Fibroblast of lung (primary cell): ENCODE results near the gene COL2A1. TPM values are rescaled to one million over a fixed set of nuclear protein-coding genes. Genes with fewer than 3 reads are reported as not detected.

Experiments used
- DNase-seq, 2 donors: peaks; one replicate each; pipeline versions ENCODE4 v3.0.0 to v3.0.0-alpha.2; 2010; ENCODE audit warnings: low read depth in 2 of 2
- H2AFZ ChIP-seq: 2 replicates; pipeline ENCODE4 v1.5.1; 2012; ENCODE audit warnings: low read length, control low read depth, inconsistent platforms
- H3K27ac ChIP-seq: 2 replicates; pipeline ENCODE4 v1.5.1; 2011; ENCODE audit warnings: low read length, control low read depth; ENCODE audit not compliant: insufficient read depth
- H3K27me3 ChIP-seq: 2 replicates; pipeline ENCODE4 v1.5.1; 2011; ENCODE audit warnings: mild to moderate bottlenecking, low read length; ENCODE audit not compliant: control insufficient read depth, insufficient read depth
- H3K36me3 ChIP-seq: 2 replicates; pipeline ENCODE4 v1.5.1; 2011; ENCODE audit warnings: low read length; ENCODE audit not compliant: control insufficient read depth, insufficient read depth
- H3K4me1 ChIP-seq: 2 replicates; pipeline ENCODE4 v1.5.1; 2011; ENCODE audit warnings: low read length; ENCODE audit not compliant: control insufficient read depth, insufficient read depth; ENCODE audit errors: extremely low read depth
- H3K4me2 ChIP-seq: 2 replicates; pipeline ENCODE4 v1.5.1; 2011; ENCODE audit warnings: low read length, control low read depth; ENCODE audit not compliant: insufficient read depth; ENCODE audit errors: extremely low read depth
- H3K4me3 ChIP-seq, 4 experiments: fragments of 200-600 bp in 1 of 4; sonication (generic) in 1 of 4; replicated peaks in 1 of 4; 2 replicates each; pipeline ENCODE4 v1.5.1; 2011 to 2016; ENCODE audit warnings: low read length in 4 of 4, low read depth in 3 of 4, mild to moderate bottlenecking in 3 of 4, control low read depth in 2 of 4, inconsistent platforms in 1 of 4, mixed read lengths in 1 of 4; ENCODE audit not compliant: insufficient read depth in 1 of 4; ENCODE audit errors: control extremely low read depth in 1 of 4
- H3K79me2 ChIP-seq: 2 replicates; pipeline ENCODE4 v1.5.1; 2012; ENCODE audit warnings: mild to moderate bottlenecking, low read length, inconsistent platforms; ENCODE audit not compliant: control insufficient read depth, insufficient read depth
- H3K9ac ChIP-seq: 2 replicates; pipeline ENCODE4 v1.5.1; 2011; ENCODE audit warnings: mild to moderate bottlenecking, low read length, control low read depth; ENCODE audit not compliant: insufficient read depth
- H3K9me3 ChIP-seq: 2 replicates; pipeline ENCODE4 v1.5.1; 2012; ENCODE audit warnings: low read depth, low read length; ENCODE audit not compliant: control insufficient read depth, insufficient read depth
- H4K20me1 ChIP-seq: 2 replicates; pipeline ENCODE4 v1.5.1; 2011; ENCODE audit warnings: low read length; ENCODE audit not compliant: control insufficient read depth, insufficient read depth; ENCODE audit errors: extremely low read depth
- EZH2 ChIP-seq: IDR thresholded peaks from 2 replicates; pipeline ENCODE4 v1.5.1; 2012; ENCODE audit warnings: low read length, control low read depth, mild to moderate bottlenecking; ENCODE audit errors: missing control alignments
- polyA plus RNA-seq, 2 donors: library from polyadenylated mRNA; depleted of rRNA in 1 of 2; stranded (reverse) in 1 of 2; unstranded in 1 of 2; fragments of >200 nt; gene quantifications; 2 replicates each; pipeline ENCODE4 v1.2.1, GENCODE V29; 2011 to 2012; ENCODE audit warnings: missing spikeins in 1 of 2
- total RNA-seq: library from RNA; depleted of rRNA; stranded (reverse); fragments of >200 nt; gene quantifications from 2 replicates; pipeline ENCODE4 v1.2.1, GENCODE V29; 2014
- TF ChIP-seq, protein P1 (sequence below), 2 donors: IDR thresholded peaks in 1 of 2; conservative IDR thresholded peaks in 1 of 2; 1 replicate in 1 of 2; 2 replicates in 1 of 2; pipeline ENCODE4 v1.5.1; 2011 to 2012; ENCODE audit warnings: low read length in 2 of 2, control low read depth in 1 of 2, inconsistent platforms in 1 of 2, low read depth in 1 of 2, mild to moderate bottlenecking in 1 of 2

Gene COL2A1
- total and polyA plus RNA-seq, 2 donors (not counting 1 experiment from before 2014, with no cell fraction given), result not detected

DNA sequence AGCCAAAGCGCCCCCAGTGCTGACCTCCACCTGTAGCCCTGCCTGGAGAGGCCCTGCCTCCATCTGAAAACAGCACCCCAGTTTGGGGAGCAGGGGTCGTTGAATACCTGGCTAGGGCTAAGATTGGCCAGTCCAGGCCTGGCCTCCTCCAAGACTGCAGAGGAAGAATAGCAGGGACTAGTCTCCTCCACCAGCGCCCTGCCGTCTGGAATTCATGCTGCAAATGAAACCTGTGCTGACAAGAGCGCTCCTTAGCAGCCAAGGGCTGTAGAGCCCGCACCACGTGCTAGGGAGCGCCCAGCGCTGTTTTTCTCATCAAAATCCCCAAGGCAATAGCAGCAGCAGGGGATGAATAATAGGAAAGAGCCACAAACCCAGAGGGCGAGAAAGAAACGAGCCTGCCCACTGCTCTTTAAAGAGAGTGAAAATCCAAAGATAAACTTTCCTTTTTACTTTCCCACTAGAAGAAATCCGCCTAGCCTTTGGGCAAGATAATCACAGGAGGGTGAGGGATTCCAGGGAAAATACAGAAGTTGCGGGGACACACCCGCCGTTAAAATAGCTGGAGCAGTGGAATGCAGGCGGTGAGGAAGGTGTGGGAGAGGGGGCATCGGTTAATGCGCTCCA lies 3.3 kb downstream of the COL2A1 start:
- TF ChIP-seq, protein P1, sequence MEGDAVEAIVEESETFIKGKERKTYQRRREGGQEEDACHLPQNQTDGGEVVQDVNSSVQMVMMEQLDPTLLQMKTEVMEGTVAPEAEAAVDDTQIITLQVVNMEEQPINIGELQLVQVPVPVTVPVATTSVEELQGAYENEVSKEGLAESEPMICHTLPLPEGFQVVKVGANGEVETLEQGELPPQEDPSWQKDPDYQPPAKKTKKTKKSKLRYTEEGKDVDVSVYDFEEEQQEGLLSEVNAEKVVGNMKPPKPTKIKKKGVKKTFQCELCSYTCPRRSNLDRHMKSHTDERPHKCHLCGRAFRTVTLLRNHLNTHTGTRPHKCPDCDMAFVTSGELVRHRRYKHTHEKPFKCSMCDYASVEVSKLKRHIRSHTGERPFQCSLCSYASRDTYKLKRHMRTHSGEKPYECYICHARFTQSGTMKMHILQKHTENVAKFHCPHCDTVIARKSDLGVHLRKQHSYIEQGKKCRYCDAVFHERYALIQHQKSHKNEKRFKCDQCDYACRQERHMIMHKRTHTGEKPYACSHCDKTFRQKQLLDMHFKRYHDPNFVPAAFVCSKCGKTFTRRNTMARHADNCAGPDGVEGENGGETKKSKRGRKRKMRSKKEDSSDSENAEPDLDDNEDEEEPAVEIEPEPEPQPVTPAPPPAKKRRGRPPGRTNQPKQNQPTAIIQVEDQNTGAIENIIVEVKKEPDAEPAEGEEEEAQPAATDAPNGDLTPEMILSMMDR (conservative IDR thresholded peaks at IDR 0.05 in 1 of 2, IDR thresholded peaks at IDR 0.05 in 1 of 2; ENCODE audit: low read depth in 1 of 2, low read length in 2 of 2), result no peak
- TF ChIP-seq EZH2, result peak; percentile 75
- H3K36me3 ChIP-seq, result no peaks in the 10 kb centered on the region
- H3K9me3 ChIP-seq, result no peaks in the 10 kb centered on the region
- H3K79me2 ChIP-seq, result no peaks in the 10 kb centered on the region
- no peaks in the 10 kb centered on the region for H4K20me1 ChIP-seq
- peak overlapping the region; percentile 48 to 63 (median 56) for H3K4me3 ChIP-seq
- H3K9ac ChIP-seq, result no peak overlapping the region
- H3K27me3 ChIP-seq, result peaks cover 73% of the 10 kb centered on the region
- H3K4me1 ChIP-seq, result peaks cover 6% of the 10 kb centered on the region
- H3K27ac ChIP-seq, result no peak overlapping the region
- peak overlapping the region; percentile 76 for H2AFZ ChIP-seq
- peak; percentile 40 to 66 for DNase-seq
- peak overlapping the region; percentile 95 for H3K4me2 ChIP-seq

DNA sequence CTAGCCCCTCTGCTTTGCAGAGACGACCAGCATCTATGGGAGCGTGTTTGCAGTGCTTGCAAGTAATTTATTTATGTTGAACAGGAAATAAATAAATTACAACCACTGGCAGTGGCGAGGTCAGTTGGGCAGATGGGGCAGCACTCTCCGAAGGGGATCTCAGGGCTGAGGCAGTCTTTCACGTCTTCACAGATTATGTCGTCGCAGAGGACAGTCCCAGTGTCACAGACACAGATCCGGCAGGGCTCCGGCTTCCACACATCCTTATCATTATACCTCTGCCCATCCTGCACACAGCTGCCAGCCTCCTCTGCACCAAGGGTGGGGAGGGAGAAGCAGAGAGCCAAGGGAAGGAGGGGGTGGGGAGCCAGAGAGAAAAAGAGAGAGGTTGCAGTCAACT lies 4.5 kb downstream of the COL2A1 start:
- no peak for TF ChIP-seq EZH2
- TF ChIP-seq, protein P1 (conservative IDR thresholded peaks at IDR 0.05 in 1 of 2, IDR thresholded peaks at IDR 0.05 in 1 of 2; ENCODE audit: low read depth in 1 of 2, low read length in 2 of 2), result no peak
- no peaks in the 10 kb centered on the region for H4K20me1 ChIP-seq
- no peak overlapping the region for H2AFZ ChIP-seq
- H3K4me2 ChIP-seq, result no peak overlapping the region
- H3K27me3 ChIP-seq, result peaks cover 70% of the 10 kb centered on the region
- no peak overlapping the region for H3K27ac ChIP-seq
- no peak overlapping the region for H3K9ac ChIP-seq
- no peaks in the 10 kb centered on the region for H3K79me2 ChIP-seq
- H3K4me3 ChIP-seq, result no peak overlapping the region
- H3K4me1 ChIP-seq, result peaks cover 6% of the 10 kb centered on the region
- no peaks in the 10 kb centered on the region for H3K36me3 ChIP-seq
- no peak for DNase-seq
- H3K9me3 ChIP-seq, result no peaks in the 10 kb centered on the region

DNA sequence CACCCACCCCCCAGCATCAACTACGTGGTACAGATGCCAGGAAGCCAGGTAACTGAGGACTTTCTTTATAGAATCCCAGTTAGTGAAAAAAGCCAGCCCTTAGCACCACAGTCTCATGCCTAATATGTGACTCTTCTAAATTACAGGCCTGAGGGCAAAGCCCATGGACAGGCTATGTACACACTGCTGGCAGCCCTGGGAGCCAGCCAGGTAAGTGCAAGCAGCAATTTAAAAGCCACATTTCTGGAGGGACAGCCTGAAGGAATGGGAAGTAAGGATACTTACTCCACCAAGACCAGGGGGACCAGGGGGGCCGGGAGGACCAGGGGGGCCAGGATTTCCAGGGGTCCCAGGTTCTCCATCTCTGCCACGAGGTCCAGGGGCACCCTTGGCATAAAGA lies 7.0 kb downstream of the COL2A1 start:
- no peaks in the 10 kb centered on the region for H4K20me1 ChIP-seq
- H3K79me2 ChIP-seq, result no peaks in the 10 kb centered on the region
- TF ChIP-seq, protein P1 (conservative IDR thresholded peaks at IDR 0.05 in 1 of 2, IDR thresholded peaks at IDR 0.05 in 1 of 2; ENCODE audit: low read depth in 1 of 2, low read length in 2 of 2), result no peak
- TF ChIP-seq EZH2, result no peak
- DNase-seq, result no peak
- no peak overlapping the region for H3K4me3 ChIP-seq
- H3K27me3 ChIP-seq, result peaks cover 51% of the 10 kb centered on the region
- no peaks in the 10 kb centered on the region for H3K36me3 ChIP-seq
- no peak overlapping the region for H3K4me2 ChIP-seq
- H3K4me1 ChIP-seq, result peaks cover 3% of the 10 kb centered on the region
- H3K27ac ChIP-seq, result no peak overlapping the region
- H3K9me3 ChIP-seq, result no peaks in the 10 kb centered on the region
- H2AFZ ChIP-seq, result no peak overlapping the region
- no peak overlapping the region for H3K9ac ChIP-seq
